SIG-M5 treated with dmso at 0.1 percent for 504 hours (cell line): ENCODE data around the gene GOLGB1.
"Not testable (repeated sequence)": the region's sequence is repeated elsewhere in the genome, so short reads cannot be mapped to it uniquely, and the experiment has no call there.

Source experiments
- DNase-seq: peaks from one replicate; lab custom pipeline; 2025; ENCODE audit not compliant: unreplicated experiment; lab: John Stamatoyannopoulos, UW

The GOLGB1 gene, protein sequence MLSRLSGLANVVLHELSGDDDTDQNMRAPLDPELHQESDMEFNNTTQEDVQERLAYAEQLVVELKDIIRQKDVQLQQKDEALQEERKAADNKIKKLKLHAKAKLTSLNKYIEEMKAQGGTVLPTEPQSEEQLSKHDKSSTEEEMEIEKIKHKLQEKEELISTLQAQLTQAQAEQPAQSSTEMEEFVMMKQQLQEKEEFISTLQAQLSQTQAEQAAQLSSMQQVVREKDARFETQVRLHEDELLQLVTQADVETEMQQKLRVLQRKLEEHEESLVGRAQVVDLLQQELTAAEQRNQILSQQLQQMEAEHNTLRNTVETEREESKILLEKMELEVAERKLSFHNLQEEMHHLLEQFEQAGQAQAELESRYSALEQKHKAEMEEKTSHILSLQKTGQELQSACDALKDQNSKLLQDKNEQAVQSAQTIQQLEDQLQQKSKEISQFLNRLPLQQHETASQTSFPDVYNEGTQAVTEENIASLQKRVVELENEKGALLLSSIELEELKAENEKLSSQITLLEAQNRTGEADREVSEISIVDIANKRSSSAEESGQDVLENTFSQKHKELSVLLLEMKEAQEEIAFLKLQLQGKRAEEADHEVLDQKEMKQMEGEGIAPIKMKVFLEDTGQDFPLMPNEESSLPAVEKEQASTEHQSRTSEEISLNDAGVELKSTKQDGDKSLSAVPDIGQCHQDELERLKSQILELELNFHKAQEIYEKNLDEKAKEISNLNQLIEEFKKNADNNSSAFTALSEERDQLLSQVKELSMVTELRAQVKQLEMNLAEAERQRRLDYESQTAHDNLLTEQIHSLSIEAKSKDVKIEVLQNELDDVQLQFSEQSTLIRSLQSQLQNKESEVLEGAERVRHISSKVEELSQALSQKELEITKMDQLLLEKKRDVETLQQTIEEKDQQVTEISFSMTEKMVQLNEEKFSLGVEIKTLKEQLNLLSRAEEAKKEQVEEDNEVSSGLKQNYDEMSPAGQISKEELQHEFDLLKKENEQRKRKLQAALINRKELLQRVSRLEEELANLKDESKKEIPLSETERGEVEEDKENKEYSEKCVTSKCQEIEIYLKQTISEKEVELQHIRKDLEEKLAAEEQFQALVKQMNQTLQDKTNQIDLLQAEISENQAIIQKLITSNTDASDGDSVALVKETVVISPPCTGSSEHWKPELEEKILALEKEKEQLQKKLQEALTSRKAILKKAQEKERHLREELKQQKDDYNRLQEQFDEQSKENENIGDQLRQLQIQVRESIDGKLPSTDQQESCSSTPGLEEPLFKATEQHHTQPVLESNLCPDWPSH (N-terminal part only)

GRCh38 chr3:121749276-121750086, at the start of gene GOLGB1:
TSS of gene GOLGB1 (minus strand) at chr3:121749741. CDS start at chr3:121730971, 18,770 bp downstream.
- peak; percentile 100 for DNase-seq

- DNase-seq = peak; percentile 7
These were observed 47.4 kb upstream of the GOLGB1 start for GRCh38 chr3:121796970-121797369.

DNA sequence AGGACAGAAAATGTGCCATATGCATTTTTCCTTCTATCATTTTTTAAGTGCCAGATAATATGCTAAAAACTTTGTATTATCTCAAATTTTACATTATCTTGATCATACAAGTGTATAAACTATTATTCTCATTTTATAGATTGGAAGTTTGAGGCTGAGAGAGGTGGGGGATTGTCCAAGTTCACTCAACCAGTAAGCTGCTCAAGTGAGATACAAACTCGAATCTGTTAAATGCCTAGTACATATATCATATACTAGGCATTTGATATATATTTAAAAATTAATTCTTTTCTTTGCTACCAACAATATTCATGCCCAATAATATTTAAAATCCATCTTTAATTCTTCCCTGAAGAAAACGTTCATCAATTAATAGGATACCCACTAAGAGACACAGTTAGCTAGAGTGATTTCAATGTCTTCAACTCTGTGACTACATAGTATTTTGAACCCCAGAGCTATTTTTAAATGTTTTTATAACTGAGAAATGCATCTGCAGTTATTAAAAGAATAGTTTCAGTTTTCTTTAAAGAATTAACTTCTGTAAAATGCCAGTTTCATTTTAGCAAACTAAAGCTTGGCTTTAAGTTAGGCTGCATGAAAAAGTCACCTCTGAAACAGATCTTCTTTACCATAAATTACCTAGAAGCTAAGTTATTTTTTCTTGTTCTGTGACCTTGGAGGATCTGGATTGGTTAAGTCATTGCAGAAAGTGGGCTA, 44.9 kb upstream of the GOLGB1 start:
- DNase-seq = no peak

- DNase-seq = no peak
These were observed 43.5 kb upstream of the GOLGB1 start for GRCh38 chr3:121793078-121793477.

GRCh38 chr3:121786485-121786884, 36.9 kb upstream of the GOLGB1 start:
- DNase-seq = no peak

DNA sequence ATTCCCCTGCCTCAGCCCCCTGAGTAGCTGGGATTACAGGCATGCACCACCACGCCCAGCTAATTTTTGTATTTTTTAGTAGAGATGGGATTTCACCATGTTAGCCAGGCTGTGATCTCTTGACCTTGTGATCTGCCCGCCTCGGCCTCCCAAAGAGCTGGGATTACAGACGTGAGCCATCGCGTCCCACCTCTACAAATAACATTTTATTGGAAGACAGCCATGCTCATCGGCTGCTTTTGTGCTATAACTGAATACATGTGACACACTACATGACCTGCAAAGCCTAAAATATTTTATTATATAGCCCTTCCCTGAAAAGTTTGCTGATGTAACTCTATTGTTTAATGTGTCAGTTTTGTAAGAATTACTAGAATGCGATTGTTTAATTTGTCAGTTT, 33.2 kb upstream of the GOLGB1 start:
- DNase-seq = not testable (repeated sequence)

DNA sequence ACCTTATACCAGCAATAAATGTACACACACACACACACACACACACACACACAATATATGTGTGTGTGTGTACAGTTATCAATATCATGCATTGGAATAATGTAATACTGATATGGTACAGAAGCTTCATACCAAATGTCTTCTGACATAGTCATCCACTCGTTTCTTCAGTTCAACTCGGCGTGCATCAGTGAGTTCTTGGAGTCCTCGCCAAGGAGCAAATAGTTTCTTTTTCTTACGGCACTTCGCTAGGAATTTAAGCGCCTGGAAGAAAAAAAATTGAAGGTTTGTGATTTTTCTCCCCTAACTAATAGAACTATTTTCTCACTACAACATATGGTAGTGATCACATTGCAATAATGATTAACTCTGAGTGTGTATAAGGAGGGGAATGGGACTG, 32.1 kb upstream of the GOLGB1 start:
- DNase-seq = no peak

- not testable (repeated sequence) for DNase-seq
These were observed 25.6 kb upstream of the GOLGB1 start for GRCh38 chr3:121775095-121775494.

- no peak for DNase-seq
These were observed 19.7 kb upstream of the GOLGB1 start for GRCh38 chr3:121769246-121769645.

GRCh38 chr3:121768452-121768851, 18.9 kb upstream of the GOLGB1 start:
- DNase-seq = peak; percentile 6

DNA sequence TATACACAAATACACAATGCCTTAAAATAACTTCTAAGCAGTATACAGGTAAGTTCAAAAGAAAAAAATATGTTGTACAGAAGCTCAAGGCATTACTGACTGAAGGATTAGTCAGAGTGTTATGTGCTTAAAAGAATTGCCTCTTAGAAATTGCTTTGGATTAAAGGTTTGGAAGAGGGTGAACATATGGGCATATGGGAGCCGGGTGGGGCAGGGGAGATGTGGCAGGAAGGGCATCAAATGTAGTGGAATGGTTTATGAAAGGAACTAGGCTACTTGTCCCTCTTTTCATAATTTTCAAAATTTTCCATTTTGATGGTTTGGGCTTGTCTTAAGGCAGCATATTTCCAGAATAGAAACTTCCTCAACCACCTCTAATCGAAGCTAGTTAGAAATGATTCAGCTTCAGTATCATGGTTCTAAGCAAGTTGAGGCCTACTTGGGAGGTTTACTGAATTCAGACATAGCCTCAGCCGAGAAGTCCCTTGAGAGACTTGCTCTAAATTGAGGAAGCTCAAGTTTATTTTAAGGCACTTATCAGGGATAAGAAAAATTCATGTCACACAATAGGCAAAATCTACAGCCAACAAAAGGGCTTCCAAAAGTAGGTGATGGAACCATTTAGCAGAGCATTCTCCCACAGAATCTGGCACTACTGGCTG, 10.1 kb upstream of the GOLGB1 start:
- DNase-seq = no peak

DNA sequence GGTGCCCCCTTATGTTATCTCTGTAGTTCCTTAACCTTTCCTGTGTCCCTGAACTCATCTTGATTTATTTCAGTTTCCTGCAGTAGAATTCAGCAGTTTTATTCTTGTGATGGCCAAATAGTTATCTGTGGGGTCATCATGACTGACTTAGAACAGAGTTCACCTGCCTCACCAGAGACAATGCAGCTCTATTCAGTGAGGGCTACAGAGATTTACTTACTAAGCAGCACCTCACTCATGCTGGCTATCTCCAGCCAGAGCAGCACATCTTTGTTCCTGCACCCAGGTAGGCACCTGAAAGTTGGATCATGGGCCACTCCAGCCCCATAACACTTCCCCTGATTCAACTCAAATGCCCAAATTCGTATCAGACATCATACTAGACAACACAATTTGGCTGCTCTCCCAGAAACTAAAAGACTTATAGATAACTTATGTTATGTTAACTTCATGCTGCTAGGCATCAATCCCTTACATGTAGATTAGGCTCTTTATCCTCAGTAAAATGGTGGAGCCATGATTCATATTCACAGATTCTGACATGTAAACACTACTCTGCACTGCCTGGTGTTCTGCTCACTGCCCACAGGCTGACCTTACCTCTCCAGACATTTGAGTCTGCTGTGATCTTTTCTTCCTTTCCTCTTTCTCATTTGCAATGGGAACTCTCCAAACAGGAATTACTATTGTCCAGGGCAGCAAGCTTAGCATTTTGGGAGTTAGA, 9.3 kb upstream of the GOLGB1 start:
- no peak for DNase-seq

DNA sequence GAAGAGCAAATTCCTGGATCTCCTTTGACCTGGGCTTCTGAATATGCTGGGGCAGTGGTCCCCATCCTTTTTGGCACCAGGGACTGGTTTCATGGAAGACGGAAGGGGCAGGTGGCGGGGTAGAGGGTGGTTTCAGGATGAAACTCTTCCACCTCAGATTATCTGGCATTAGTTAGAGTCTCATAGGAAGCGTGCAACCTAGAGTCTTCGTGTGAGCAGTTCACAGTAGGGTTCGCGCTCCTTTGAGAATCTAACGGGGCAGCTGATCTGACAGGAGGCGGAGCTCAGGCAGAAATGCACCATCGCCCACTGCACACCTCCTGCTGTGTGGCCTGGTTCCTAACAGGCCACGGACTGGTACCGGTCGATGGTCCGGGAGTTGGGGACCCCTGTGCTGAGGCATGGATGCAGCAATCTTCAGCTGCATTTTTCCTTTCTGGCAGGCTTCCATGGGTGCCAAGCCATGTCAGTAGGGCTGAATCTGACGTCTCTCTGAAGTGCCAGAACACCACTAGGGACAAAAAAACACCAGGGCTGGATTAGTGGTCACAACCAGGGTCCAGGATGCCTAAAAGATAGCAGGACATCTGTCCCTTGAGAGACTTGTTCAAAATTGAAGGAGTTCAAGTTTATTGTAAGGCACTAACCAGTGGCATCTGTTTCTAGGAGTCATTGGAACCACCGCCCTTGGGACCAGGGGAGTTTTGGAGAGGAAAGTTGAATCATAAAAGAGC, 8.4 kb upstream of the GOLGB1 start:
- no peak for DNase-seq

DNA sequence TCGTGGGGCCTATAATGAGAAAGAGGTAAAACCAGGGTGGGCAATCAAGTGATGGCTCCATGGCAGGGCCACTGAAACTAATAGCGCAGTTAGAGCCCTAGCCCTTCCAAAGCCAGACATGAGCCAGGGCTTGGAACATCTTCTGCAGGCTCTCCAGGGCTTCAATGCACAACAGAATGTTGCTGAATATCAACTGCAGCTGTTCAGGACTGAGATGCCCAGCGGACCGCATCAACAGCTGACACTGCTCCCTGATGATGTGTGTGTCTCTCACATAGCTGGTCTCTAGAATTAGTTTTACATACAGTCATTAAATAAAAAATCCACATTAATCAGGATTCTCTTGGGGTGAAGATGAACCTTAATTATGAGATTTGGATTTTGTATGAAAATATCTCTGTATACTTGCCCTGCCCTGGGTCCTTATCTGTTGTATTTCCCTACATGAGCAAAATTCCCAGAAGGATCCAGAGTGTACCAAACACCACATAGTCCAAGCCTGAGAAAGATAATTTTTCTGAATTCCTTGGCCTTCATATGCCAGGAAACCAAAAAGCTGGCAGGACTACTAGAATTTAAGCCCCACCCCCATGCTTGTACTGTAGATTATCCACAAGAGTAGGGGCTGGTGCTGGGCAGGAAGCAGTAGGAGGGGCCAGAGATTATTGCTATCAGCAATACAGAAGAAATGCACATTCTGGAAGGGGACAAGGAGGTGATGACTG, 7.7 kb upstream of the GOLGB1 start:
- DNase-seq = no peak

- DNase-seq = no peak
These were observed 3.2 kb upstream of the GOLGB1 start for GRCh38 chr3:121752772-121753171.

DNA sequence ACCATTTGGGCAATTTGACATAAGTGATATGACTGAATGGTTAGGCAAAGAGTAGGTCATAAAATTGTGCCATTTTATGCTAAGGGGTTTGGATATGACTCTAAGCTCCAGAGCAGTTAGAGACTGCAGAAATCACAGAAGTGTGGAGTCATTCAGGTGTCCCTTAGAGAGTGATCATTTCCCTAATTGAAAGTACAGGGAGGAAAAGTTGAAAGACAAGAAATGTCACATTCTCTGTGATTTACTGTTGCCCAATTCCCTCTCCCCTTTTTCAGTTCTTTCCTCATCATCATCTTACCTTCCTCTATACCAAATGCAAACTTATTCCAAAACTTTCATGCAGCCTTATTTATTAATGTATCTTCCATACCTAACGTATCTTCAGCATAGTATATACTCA, 2.7 kb upstream of the GOLGB1 start:
- peak; percentile 3 for DNase-seq

DNA sequence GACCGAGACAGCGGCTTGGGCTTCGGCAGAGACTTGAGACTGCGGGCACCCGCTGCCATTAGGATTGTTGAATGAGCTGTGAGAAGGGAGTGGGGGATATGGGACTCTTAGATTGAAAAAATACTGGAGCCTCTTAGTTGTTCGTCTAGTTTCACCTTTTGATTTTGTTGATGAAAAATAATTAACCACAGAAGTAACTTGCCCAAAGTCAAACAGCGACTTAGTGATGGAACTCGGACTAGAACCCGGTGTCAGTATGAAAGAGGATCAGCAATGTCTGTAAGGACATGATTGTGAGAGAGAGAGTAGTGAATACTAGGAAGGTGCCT, 510 bp upstream of the GOLGB1 start:
- DNase-seq = no peak
